Effector memory CD8-positive, alpha-beta T cell (primary cell): ENCODE measurements around the gene HSD17B11.
"Not testable (repeated sequence)": the region's sequence is repeated elsewhere in the genome, so short reads cannot be mapped to it uniquely, and the experiment has no call there.

Source experiments
- ATAC-seq: fragments of 150-1000 bp; cut with Tn5 transposase; replicated peaks from 2 replicates; pipeline ENCODE4 v1.10.0; 2021; ENCODE audit warnings: mild to moderate bottlenecking, moderate library complexity
- DNase-seq, 3 experiments: peaks; one replicate each; pipeline ENCODE4 v3.0.0; 2021
- H3K27ac Mint-ChIP-seq, 2 donors: one replicate each; pipeline ENCODE4 v1.8.0; 2022; ENCODE audit warnings: mild to moderate bottlenecking in 2 of 2, mixed read lengths in 2 of 2, moderate library complexity in 2 of 2
- H3K27me3 Mint-ChIP-seq, 2 donors: one replicate each; pipeline ENCODE4 v1.8.0; 2022; ENCODE audit warnings: mixed read lengths in 2 of 2
- H3K36me3 Mint-ChIP-seq: one replicate; pipeline ENCODE4 v1.8.0; 2022; ENCODE audit warnings: mild to moderate bottlenecking, moderate library complexity, mixed read lengths; ENCODE audit not compliant: insufficient read depth
- H3K4me1 Mint-ChIP-seq, 2 donors: one replicate each; pipeline ENCODE4 v1.8.0; 2022; ENCODE audit warnings: low read depth in 2 of 2, mixed read lengths in 2 of 2
- H3K4me3 Mint-ChIP-seq, 2 donors: one replicate each; pipeline ENCODE4 v1.8.0; 2022; ENCODE audit warnings: mild to moderate bottlenecking in 2 of 2, mixed read lengths in 2 of 2, moderate library complexity in 2 of 2
- H3K9me3 Mint-ChIP-seq, 2 donors: one replicate each; pipeline ENCODE4 v1.8.0; 2022; ENCODE audit warnings: mixed read lengths in 2 of 2

The HSD17B11 gene

GRCh38 chr4:87304745-87305432 is 86.1 kb downstream of the HSD17B11 start:
- H3K27ac Mint-ChIP-seq, result no peak overlapping the region

DNA sequence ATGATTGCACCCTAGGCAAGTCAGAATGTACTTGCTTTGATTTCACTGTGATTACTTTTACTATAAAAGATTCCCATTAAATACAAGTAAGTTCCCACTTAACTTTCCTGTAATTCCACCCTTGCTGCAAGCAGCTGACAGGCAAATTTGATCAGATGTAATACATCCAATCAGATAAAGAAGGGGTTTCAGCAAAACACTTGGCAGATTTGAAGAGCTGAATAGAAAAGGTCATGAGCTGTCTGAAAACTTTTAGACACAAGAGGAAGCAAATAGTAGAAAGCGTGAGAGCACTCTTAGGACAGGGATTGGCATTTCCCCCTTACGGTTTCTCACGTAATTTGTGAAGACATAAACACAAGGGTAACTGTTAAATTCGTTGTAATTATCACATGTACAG is 91.1 kb downstream of the HSD17B11 start:
- Mint-ChIP-seq H3K4me3 (no peak overlapping the region), H3K4me1 (no peaks in the 10 kb centered on the region), H3K27ac (no peak overlapping the region), H3K36me3 (no peaks in the 10 kb centered on the region), H3K9me3 (no peaks in the 10 kb centered on the region), H3K27me3 (peaks cover 0 to 19% of the 10 kb centered on the region in 2 donors)
- ATAC-seq, result no peak
- no peak for DNase-seq

More at GRCh38 chr4:87304745-87305432, 86.1 kb downstream of the HSD17B11 start:
- H3K36me3 Mint-ChIP-seq, result peaks cover 3% of the 10 kb centered on the region
- no peak overlapping the region for H3K4me3 Mint-ChIP-seq
- H3K27me3 Mint-ChIP-seq, result peaks cover 0 to 9% of the 10 kb centered on the region in 2 donors
- no peaks in the 10 kb centered on the region for H3K4me1 Mint-ChIP-seq
- ATAC-seq, result no peak
- no peaks in the 10 kb centered on the region for H3K9me3 Mint-ChIP-seq
- no peak for DNase-seq

- Mint-ChIP-seq H3K9me3 (peaks cover 3 to 12% of the 10 kb centered on the region in 2 donors), H3K4me1 (no peaks in the 10 kb centered on the region), H3K27ac (no peak overlapping the region), H3K4me3 (no peak overlapping the region), H3K27me3 (peaks cover 0 to 19% of the 10 kb centered on the region in 2 donors), H3K36me3 (no peaks in the 10 kb centered on the region)
- DNase-seq (no peak), ATAC-seq (no peak)
Measured at GRCh38 chr4:87298362-87298761, 92.6 kb downstream of the HSD17B11 start.

- H3K27ac Mint-ChIP-seq, H3K27me3 Mint-ChIP-seq, H3K4me3 Mint-ChIP-seq, H3K36me3 Mint-ChIP-seq, ATAC-seq, H3K4me1 Mint-ChIP-seq, DNase-seq: not testable (repeated sequence)
- H3K9me3 Mint-ChIP-seq, result peaks cover 3 to 14% of the 10 kb centered on the region in 2 donors
Measured at GRCh38 chr4:87294911-87295310, 96.1 kb downstream of the HSD17B11 start.

DNA sequence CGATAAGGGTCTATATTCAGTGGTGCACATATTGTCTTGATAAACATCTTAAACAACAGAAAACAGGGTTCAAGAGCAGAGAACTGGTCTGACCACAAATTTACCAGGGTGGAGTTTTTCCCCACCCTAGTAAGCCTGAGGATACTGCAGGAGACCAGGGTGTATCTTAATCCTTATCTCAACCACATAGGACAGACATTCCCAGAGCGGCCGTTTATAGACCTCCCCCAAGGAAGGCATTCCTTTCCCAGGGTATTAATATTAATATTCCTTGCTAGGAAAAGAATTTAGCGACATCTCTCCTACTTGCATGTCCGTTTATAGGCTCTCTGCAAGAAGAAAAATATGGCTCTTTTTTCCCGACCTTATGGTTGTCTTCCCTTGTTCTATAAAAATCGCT is 97.1 kb downstream of the HSD17B11 start:
- H3K4me3 Mint-ChIP-seq, DNase-seq, ATAC-seq, H3K4me1 Mint-ChIP-seq, H3K27ac Mint-ChIP-seq, H3K36me3 Mint-ChIP-seq, H3K27me3 Mint-ChIP-seq: not testable (repeated sequence)
- H3K9me3 Mint-ChIP-seq, result peaks cover 3 to 14% of the 10 kb centered on the region in 2 donors

DNA sequence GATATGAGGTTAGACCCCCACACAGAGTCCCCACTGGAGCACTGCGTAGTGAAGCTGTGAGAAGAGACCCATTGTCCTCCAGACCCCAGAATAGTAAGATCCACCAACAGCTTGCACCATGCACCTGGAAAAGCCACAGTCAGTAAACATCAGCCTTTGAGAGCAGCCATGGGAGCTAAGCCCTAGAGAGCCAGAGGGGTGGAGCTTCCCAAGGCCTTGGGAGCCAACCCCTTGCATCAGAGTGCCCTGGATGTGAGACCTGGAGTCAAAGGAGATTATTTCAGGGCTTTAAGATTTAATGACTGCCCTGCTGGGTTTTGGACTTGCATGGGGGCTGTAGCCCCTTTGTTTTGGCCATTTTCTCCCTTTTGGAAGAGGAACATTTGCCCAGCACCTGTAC is 104.0 kb downstream of the HSD17B11 start:
- H3K4me1 Mint-ChIP-seq, result no peaks in the 10 kb centered on the region
- peaks cover 0 to 9% of the 10 kb centered on the region in 2 donors for H3K27me3 Mint-ChIP-seq
- no peak overlapping the region for H3K27ac Mint-ChIP-seq
- ATAC-seq (no peak), DNase-seq (no peak)
- peaks cover 13 to 16% of the 10 kb centered on the region in 2 donors for H3K9me3 Mint-ChIP-seq
- no peaks in the 10 kb centered on the region for H3K36me3 Mint-ChIP-seq
- H3K4me3 Mint-ChIP-seq, result no peak overlapping the region
